Measurements from ENCODE around the gene FFAR4.

DNA sequence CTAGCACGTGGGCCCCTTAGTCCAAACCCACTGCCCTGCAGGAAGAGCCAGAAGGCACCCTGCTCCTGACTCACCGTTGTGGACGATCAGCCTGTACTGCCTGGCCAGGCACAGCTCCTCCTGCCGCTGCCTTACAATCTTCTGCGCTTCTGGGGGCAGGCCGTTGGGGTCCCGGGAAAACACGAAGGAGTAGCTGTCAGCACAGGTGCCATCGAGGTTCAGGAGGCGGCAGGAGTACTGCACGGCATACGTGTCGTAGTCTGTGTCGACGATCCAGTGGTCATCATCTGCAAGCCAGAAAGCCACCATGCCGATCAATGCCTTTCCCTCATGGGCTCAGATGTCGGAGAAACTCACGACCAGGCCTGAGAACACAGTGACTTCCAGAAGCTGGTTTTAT lies 27.3 kb downstream of the FFAR4 start:
- TF ChIP-seq, protein P1, sequence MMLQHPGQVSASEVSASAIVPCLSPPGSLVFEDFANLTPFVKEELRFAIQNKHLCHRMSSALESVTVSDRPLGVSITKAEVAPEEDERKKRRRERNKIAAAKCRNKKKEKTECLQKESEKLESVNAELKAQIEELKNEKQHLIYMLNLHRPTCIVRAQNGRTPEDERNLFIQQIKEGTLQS (IDR thresholded peaks at IDR 0.05): no peak
- TF ChIP-seq, protein P2, sequence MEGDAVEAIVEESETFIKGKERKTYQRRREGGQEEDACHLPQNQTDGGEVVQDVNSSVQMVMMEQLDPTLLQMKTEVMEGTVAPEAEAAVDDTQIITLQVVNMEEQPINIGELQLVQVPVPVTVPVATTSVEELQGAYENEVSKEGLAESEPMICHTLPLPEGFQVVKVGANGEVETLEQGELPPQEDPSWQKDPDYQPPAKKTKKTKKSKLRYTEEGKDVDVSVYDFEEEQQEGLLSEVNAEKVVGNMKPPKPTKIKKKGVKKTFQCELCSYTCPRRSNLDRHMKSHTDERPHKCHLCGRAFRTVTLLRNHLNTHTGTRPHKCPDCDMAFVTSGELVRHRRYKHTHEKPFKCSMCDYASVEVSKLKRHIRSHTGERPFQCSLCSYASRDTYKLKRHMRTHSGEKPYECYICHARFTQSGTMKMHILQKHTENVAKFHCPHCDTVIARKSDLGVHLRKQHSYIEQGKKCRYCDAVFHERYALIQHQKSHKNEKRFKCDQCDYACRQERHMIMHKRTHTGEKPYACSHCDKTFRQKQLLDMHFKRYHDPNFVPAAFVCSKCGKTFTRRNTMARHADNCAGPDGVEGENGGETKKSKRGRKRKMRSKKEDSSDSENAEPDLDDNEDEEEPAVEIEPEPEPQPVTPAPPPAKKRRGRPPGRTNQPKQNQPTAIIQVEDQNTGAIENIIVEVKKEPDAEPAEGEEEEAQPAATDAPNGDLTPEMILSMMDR (IDR thresholded peaks at IDR 0.05; ENCODE audit: low read depth, low read length, missing input control): no peak
- TF ChIP-seq ZBTB33 (IDR thresholded peaks at IDR 0.05): no peak
- TF ChIP-seq YY1 (IDR thresholded peaks at IDR 0.05): no peak
- TF ChIP-seq, protein P3, sequence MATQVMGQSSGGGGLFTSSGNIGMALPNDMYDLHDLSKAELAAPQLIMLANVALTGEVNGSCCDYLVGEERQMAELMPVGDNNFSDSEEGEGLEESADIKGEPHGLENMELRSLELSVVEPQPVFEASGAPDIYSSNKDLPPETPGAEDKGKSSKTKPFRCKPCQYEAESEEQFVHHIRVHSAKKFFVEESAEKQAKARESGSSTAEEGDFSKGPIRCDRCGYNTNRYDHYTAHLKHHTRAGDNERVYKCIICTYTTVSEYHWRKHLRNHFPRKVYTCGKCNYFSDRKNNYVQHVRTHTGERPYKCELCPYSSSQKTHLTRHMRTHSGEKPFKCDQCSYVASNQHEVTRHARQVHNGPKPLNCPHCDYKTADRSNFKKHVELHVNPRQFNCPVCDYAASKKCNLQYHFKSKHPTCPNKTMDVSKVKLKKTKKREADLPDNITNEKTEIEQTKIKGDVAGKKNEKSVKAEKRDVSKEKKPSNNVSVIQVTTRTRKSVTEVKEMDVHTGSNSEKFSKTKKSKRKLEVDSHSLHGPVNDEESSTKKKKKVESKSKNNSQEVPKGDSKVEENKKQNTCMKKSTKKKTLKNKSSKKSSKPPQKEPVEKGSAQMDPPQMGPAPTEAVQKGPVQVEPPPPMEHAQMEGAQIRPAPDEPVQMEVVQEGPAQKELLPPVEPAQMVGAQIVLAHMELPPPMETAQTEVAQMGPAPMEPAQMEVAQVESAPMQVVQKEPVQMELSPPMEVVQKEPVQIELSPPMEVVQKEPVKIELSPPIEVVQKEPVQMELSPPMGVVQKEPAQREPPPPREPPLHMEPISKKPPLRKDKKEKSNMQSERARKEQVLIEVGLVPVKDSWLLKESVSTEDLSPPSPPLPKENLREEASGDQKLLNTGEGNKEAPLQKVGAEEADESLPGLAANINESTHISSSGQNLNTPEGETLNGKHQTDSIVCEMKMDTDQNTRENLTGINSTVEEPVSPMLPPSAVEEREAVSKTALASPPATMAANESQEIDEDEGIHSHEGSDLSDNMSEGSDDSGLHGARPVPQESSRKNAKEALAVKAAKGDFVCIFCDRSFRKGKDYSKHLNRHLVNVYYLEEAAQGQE (IDR thresholded peaks at IDR 0.05): no peak
- TF ChIP-seq SP1 (IDR thresholded peaks at IDR 0.05): no peak
- TF ChIP-seq JUND (IDR thresholded peaks at IDR 0.05): no peak
- TF ChIP-seq TAF1 (conservative IDR thresholded peaks at IDR 0.05): no peak

Measured in liver (tissue), 3 donors.